Adrenal gland (tissue), 12 donors: ENCODE data around the gene PRKCA. TPM values are rescaled to one million over a fixed set of nuclear protein-coding genes. Genes with fewer than 3 reads are reported as not detected.

Experiments used
- DNase-seq, 7 donors: peaks; one replicate each; pipeline ENCODE4 v3.0.0-alpha.2; 2019 to 2020
- H3K27ac ChIP-seq, 5 donors: fragments of 200-600 bp; sonication (generic) in 4 of 5; 1 replicate in 3 of 5; 2 replicates in 2 of 5; pipeline versions ENCODE4 v1.5.1 to v1.8.0; 2016 to 2020; ENCODE audit warnings: mild to moderate bottlenecking in 1 of 5
- H3K27me3 ChIP-seq: fragments of 200-600 bp; 2 replicates; pipeline ENCODE4 v1.8.0; 2021
- H3K36me3 ChIP-seq, 2 donors: fragments of 200-600 bp; replicated peaks in 1 of 2; 1 replicate in 1 of 2; 2 replicates in 1 of 2; pipeline versions ENCODE4 v1.5.1 to v1.8.0; 2018 to 2022
- H3K4me1 ChIP-seq, 2 donors: fragments of 200-600 bp; replicated peaks in 1 of 2; 1 replicate in 1 of 2; 2 replicates in 1 of 2; pipeline versions ENCODE4 v1.5.1 to v1.8.0; 2018 to 2021
- H3K4me3 ChIP-seq, 4 donors: fragments of 200-600 bp; sonication (generic) in 3 of 4; one replicate each; pipeline ENCODE4 v1.5.1; 2016 to 2018
- H3K9me3 ChIP-seq, 3 donors: fragments of 200-600 bp; sonication (generic) in 1 of 3; replicated peaks in 1 of 3; 1 replicate in 2 of 3; 2 replicates in 1 of 3; pipeline versions ENCODE4 v1.5.1 to v1.8.0; 2016 to 2021
- CTCF ChIP-seq, 6 experiments: fragments of 450-650 bp in 4 of 6; fragments of 200-600 bp in 2 of 6; sonication (generic) in 1 of 6; IDR thresholded peaks; 1 replicate in 5 of 6; 2 replicates in 1 of 6; pipeline versions ENCODE4 v1.5.1 to v1.8.0; 2016 to 2021; ENCODE audit warnings: antibody characterized with exemption in 6 of 6, mild to moderate bottlenecking in 2 of 6, moderate library complexity in 1 of 6
- POLR2A ChIP-seq, 2 donors: fragments of 450-650 bp; IDR thresholded peaks; one replicate each; pipeline ENCODE4 v1.6.1; 2017; ENCODE audit warnings: antibody characterized with exemption in 2 of 2, mild to moderate bottlenecking in 2 of 2, moderate library complexity in 1 of 2
- WGBS, 4 donors: extraction: QIAGEN DNeasy Blood & Tissue Kit in 2 of 4; methylation state at CpG; one replicate each; pipeline versions ENCODE4 v1.1.5 to v1.1.7; 2013 to 2017; 5-methylcytosine and 5-hydroxymethylcytosine counted together
- intact Hi-C, 2 donors: fragments of 100-400 bp; cut with DNase I; formaldehyde crosslinking; loops; one replicate each; pipeline versions ENCODE4 v1.14.1 to v1.15.0; 2022 to 2023
- polyA plus RNA-seq, 3 donors: library from polyadenylated mRNA; stranded (reverse); fragments of 200-250 nt in 2 of 3; fragments of 350-450 nt in 1 of 3; fragmentation: Illumina TruSeq in 1 of 3; extraction: RNeasy Lipid Tissue Mini Kit (QIAGEN cat#74804) in 1 of 3; gene quantifications; one replicate each; pipeline ENCODE4 v1.2.3, GENCODE V29; 2013 to 2014
- total RNA-seq, 9 donors: library from RNA; depleted of rRNA in 4 of 9; stranded (reverse); fragments of >200 nt in 4 of 9; fragments of 120-200 nt in 1 of 9; fragmentation: NEBNext Ultra II Directional in 1 of 9; extraction: Animal tissue kit (Norgen Biotek cat#: 25700) in 1 of 9; gene quantifications; one replicate each; pipeline versions ENCODE4 v1.1.0 to v1.2.4, GENCODE V29; 2013 to 2023
- donor health status: healthy with polysubstance abuse.
- donor health status: Bipolar disorder and iron deficiency.
- donor health status: DM: yes; HTN: yes; CAD: no.
- donor health status: DM: no; HTN: no; CAD: no.
- donor health status: DM: no; HTN: no; CAD: no.
- donor health status: DM: yes; HTN: yes; CAD: no.

PRKCA gene
- total and polyA plus RNA-seq, 12 donors = 15.1 to 202 (median 84.1) TPM

GRCh38 chr17:66365903-66366302 lies 63.5 kb downstream of the PRKCA start:
- TF ChIP-seq CTCF (IDR thresholded peaks at IDR 0.05) = no peak
- TF ChIP-seq POLR2A (IDR thresholded peaks at IDR 0.05) = no peak
- Histone ChIP-seq H3K4me3 (no peak overlapping the region), H3K27me3 (no peaks in the 10 kb centered on the region), H3K4me1 (peaks cover 6 to 29% of the 10 kb centered on the region in 2 donors), H3K9me3 (no peaks in the 10 kb centered on the region), H3K27ac (no peak overlapping the region), H3K36me3 (no peaks in the 10 kb centered on the region)
- no peak for DNase-seq
- intact Hi-C loops = no loop called here
- 63 to 90% (median 72%) methylated on average over 2 of the region's 2 CpGs for WGBS, 4 donors

- H3K9me3 ChIP-seq = no peaks in the 10 kb centered on the region
- H3K4me1 ChIP-seq = peaks cover 0 to 32% of the 10 kb centered on the region in 2 donors
- DNase-seq = no peak
- 78 to 89% (median 85%) methylated on average over 2 of the region's 2 CpGs for WGBS, 4 donors
- no peaks in the 10 kb centered on the region for H3K36me3 ChIP-seq
- no peak for TF ChIP-seq CTCF (IDR thresholded peaks at IDR 0.05)
- TF ChIP-seq POLR2A (IDR thresholded peaks at IDR 0.05) = no peak
- intact Hi-C loops = no loop called here
- no peak overlapping the region for H3K4me3 ChIP-seq
- H3K27me3 ChIP-seq = no peaks in the 10 kb centered on the region
- no peak overlapping the region for H3K27ac ChIP-seq
Measured at GRCh38 chr17:66367107-66367506, 64.7 kb downstream of the PRKCA start.

- no peak overlapping the region for H3K4me3 ChIP-seq
- WGBS, 4 donors = 95 to 98% (median 97%) methylated on average over 4 of the region's 4 CpGs
- no peak for TF ChIP-seq POLR2A (IDR thresholded peaks at IDR 0.05)
- TF ChIP-seq CTCF (IDR thresholded peaks at IDR 0.05) = no peak
- no peaks in the 10 kb centered on the region for H3K27me3 ChIP-seq
- H3K9me3 ChIP-seq = no peaks in the 10 kb centered on the region
- no peaks in the 10 kb centered on the region for H3K36me3 ChIP-seq
- no peak overlapping the region for H3K27ac ChIP-seq
- intact Hi-C loops = no loop called here
- no peak for DNase-seq
- H3K4me1 ChIP-seq = peaks cover 0 to 42% of the 10 kb centered on the region in 2 donors
Measured at GRCh38 chr17:66369830-66370229, 67.4 kb downstream of the PRKCA start.

GRCh38 chr17:66371561-66371960 lies 69.1 kb downstream of the PRKCA start:
- WGBS, 4 donors = 85 to 90% (median 87%) methylated on average over 7 of the region's 7 CpGs
- H3K27me3 ChIP-seq = no peaks in the 10 kb centered on the region
- no peak for DNase-seq
- H3K36me3 ChIP-seq = no peaks in the 10 kb centered on the region
- intact Hi-C loops = no loop called here
- no peak overlapping the region for H3K27ac ChIP-seq
- no peak for TF ChIP-seq CTCF (IDR thresholded peaks at IDR 0.05)
- TF ChIP-seq POLR2A (IDR thresholded peaks at IDR 0.05) = no peak
- no peak overlapping the region for H3K4me3 ChIP-seq
- H3K4me1 ChIP-seq = peaks cover 0 to 27% of the 10 kb centered on the region in 2 donors
- H3K9me3 ChIP-seq = no peaks in the 10 kb centered on the region
